Mesendoderm (in vitro differentiated cells): ENCODE data around the gene PACSIN2.

Source experiments
- DNase-seq: peaks from one replicate; pipeline ENCODE4 v3.0.0; 2013
- H2AK5ac ChIP-seq: 2 replicates; pipeline ENCODE4 v1.6.1; 2013; ENCODE audit warnings: low read length, inconsistent platforms
- H2BK120ac ChIP-seq: 2 replicates; pipeline ENCODE4 v1.6.1; 2013; ENCODE audit warnings: low read depth, mild to moderate bottlenecking, low read length, moderate library complexity, mixed read lengths
- H2BK15ac ChIP-seq: replicated peaks from 2 replicates; pipeline ENCODE4 v1.6.1; 2013; ENCODE audit warnings: low read depth, mild to moderate bottlenecking, moderate library complexity
- H2BK5ac ChIP-seq: 2 replicates; pipeline ENCODE4 v1.6.1; 2013; ENCODE audit warnings: low read length, inconsistent platforms
- H3K18ac ChIP-seq: 2 replicates; pipeline ENCODE4 v1.6.1; 2013; ENCODE audit warnings: mild to moderate bottlenecking, low read length, mixed read lengths
- H3K23ac ChIP-seq: one replicate; pipeline ENCODE4 v1.6.1; 2013; ENCODE audit warnings: low read length
- H3K27ac ChIP-seq: 2 replicates; pipeline ENCODE4 v1.5.1; 2013; ENCODE audit warnings: low read depth, mild to moderate bottlenecking, inconsistent platforms, low read length, moderate library complexity
- H3K27me3 ChIP-seq: 2 replicates; pipeline ENCODE4 v1.6.1; 2013; ENCODE audit warnings: low read length, control low read depth, mild to moderate bottlenecking, inconsistent platforms; ENCODE audit not compliant: insufficient read depth, poor library complexity
- H3K36me3 ChIP-seq: 2 replicates; pipeline ENCODE4 v1.6.1; 2013; ENCODE audit warnings: low read length, inconsistent platforms; ENCODE audit not compliant: control insufficient read depth, insufficient read depth
- H3K4ac ChIP-seq: one replicate; pipeline ENCODE4 v1.6.1; 2013; ENCODE audit warnings: low read depth, mild to moderate bottlenecking, low read length, moderate library complexity
- H3K4me1 ChIP-seq: 2 replicates; pipeline ENCODE4 v1.6.1; 2013; ENCODE audit warnings: low read depth, low read length, inconsistent platforms; ENCODE audit not compliant: control insufficient read depth
- H3K4me2 ChIP-seq: 2 replicates; pipeline ENCODE4 v1.6.1; 2013; ENCODE audit warnings: low read length
- H3K4me3 ChIP-seq: 2 replicates; pipeline ENCODE4 v1.5.1; 2013; ENCODE audit warnings: mild to moderate bottlenecking, low read length
- H3K56ac ChIP-seq: one replicate; pipeline ENCODE4 v1.6.1; 2013; ENCODE audit warnings: low read length
- H3K79me1 ChIP-seq: 2 replicates; pipeline ENCODE4 v1.6.1; 2013; ENCODE audit warnings: low read length, inconsistent platforms
- H3K79me2 ChIP-seq: 2 replicates; pipeline ENCODE4 v1.6.1; 2013; ENCODE audit warnings: mild to moderate bottlenecking, low read length; ENCODE audit not compliant: control insufficient read depth, insufficient read depth
- H3K9ac ChIP-seq: 2 replicates; pipeline ENCODE4 v1.6.1; 2013; ENCODE audit warnings: low read length, inconsistent platforms
- H4K5ac ChIP-seq: one replicate; pipeline ENCODE4 v1.6.1; 2013; ENCODE audit warnings: low read length
- H4K8ac ChIP-seq: one replicate; pipeline ENCODE4 v1.6.1; 2013; ENCODE audit warnings: low read depth, mild to moderate bottlenecking, control low read depth, low read length, moderate library complexity
- WGBS: extraction: QIAGEN DNeasy Blood & Tissue Kit; methylation state at CpG from one replicate; pipeline ENCODE4 v1.1.7; 2013; ENCODE audit warnings: low lambda C conversion rate, missing lambda C conversion rate; ENCODE audit not compliant: insufficient coverage; ENCODE audit errors: extremely low coverage; 5-methylcytosine and 5-hydroxymethylcytosine counted together

The PACSIN2 gene

DNA sequence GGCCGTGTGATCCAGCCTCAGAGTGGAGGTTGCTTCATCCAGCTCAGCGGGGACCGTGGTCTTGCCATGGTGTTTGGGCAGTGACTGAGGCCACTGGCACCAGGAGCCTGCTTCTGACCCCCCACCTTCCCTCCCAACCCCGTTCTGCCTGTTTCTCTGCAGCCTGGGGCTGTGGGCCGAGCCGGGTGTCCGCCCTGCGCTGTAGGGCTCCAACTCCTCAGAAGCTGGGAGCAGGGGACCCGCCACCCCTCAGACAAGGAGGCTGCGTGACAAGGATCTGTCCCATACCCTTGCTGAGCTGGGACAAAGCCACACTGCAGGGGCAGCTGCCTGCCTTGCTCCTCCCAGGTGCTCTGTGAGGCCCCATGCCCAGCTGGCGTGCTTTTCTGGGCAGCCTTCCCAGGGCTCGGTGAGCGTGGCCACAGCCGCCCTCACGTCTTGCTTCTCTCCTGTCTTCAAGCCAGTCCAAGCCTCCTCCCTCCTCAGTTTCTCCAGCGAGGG is 146.1 kb downstream of the PACSIN2 start:
- Histone ChIP-seq H3K36me3 (peaks cover 4% of the 10 kb centered on the region), H3K27me3 (no peaks in the 10 kb centered on the region), H2BK15ac (no peak overlapping the region), H3K4ac (no peak overlapping the region), H3K79me2 (no peaks in the 10 kb centered on the region), H3K79me1 (no peaks in the 10 kb centered on the region), H3K4me3 (no peak overlapping the region), H2BK5ac (no peak overlapping the region), H3K23ac (no peak overlapping the region), H3K18ac (no peak overlapping the region), H3K4me2 (no peak overlapping the region), H3K4me1 (no peaks in the 10 kb centered on the region), H3K27ac (no peak overlapping the region), H4K5ac (no peak overlapping the region), H3K56ac (no peak overlapping the region), H2BK120ac (no peak overlapping the region), H2AK5ac (no peak overlapping the region), H4K8ac (no peak overlapping the region), H3K9ac (no peak overlapping the region)
- no peak for DNase-seq
- no CpG with 5 or more reads among the region's 16 CpGs for WGBS

DNA sequence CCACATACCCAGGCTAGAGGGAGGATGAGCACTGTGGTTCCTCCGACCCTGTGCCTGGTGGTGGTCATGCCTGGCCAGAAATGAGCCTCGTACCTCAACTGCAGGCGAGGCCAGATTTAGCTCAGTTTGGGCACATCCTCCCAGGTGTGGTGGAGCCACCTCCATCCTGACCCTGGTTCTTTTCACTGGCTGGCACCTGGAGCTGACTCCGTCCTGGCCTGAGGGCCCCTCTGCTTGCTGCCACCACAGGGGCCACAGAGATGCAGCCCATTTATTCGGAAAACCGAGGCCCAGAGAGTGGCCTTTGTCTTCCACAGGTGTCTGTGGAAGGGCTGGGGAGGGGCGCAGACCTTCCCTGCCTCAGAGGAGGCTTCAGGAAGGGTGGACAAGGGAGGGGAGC is 148.8 kb downstream of the PACSIN2 start:
- no peak for DNase-seq
- Histone ChIP-seq H3K27ac (no peak overlapping the region), H3K18ac (no peak overlapping the region), H2BK120ac (no peak overlapping the region), H4K5ac (no peak overlapping the region), H3K9ac (no peak overlapping the region), H3K56ac (no peak overlapping the region), H2BK15ac (no peak overlapping the region), H3K79me1 (no peaks in the 10 kb centered on the region), H3K4me3 (no peak overlapping the region), H3K4me1 (no peaks in the 10 kb centered on the region), H2BK5ac (no peak overlapping the region), H3K79me2 (no peaks in the 10 kb centered on the region), H3K36me3 (no peaks in the 10 kb centered on the region), H2AK5ac (no peak overlapping the region), H3K23ac (no peak overlapping the region), H3K4ac (no peak overlapping the region), H4K8ac (no peak overlapping the region), H3K27me3 (no peaks in the 10 kb centered on the region), H3K4me2 (no peak overlapping the region)
- WGBS = no CpG with 5 or more reads among the region's 7 CpGs

GRCh38 chr22:42865536-42865935 is 149.4 kb downstream of the PACSIN2 start:
- no peak overlapping the region for H2BK15ac ChIP-seq
- H2BK120ac ChIP-seq = no peak overlapping the region
- H3K56ac ChIP-seq = no peak overlapping the region
- H3K36me3 ChIP-seq = no peaks in the 10 kb centered on the region
- no peak overlapping the region for H3K4ac ChIP-seq
- DNase-seq = no peak
- H2AK5ac ChIP-seq = no peak overlapping the region
- H2BK5ac ChIP-seq = no peak overlapping the region
- no peak overlapping the region for H3K4me2 ChIP-seq
- H3K9ac ChIP-seq = no peak overlapping the region
- no peak overlapping the region for H3K27ac ChIP-seq
- H3K79me2 ChIP-seq = no peaks in the 10 kb centered on the region
- no peak overlapping the region for H3K4me3 ChIP-seq
- no peaks in the 10 kb centered on the region for H3K4me1 ChIP-seq
- no peak overlapping the region for H4K5ac ChIP-seq
- H3K18ac ChIP-seq = no peak overlapping the region
- H3K79me1 ChIP-seq = no peaks in the 10 kb centered on the region
- no peak overlapping the region for H3K23ac ChIP-seq
- no CpG with 5 or more reads among the region's 8 CpGs for WGBS
- H4K8ac ChIP-seq = no peak overlapping the region
- no peaks in the 10 kb centered on the region for H3K27me3 ChIP-seq

DNA sequence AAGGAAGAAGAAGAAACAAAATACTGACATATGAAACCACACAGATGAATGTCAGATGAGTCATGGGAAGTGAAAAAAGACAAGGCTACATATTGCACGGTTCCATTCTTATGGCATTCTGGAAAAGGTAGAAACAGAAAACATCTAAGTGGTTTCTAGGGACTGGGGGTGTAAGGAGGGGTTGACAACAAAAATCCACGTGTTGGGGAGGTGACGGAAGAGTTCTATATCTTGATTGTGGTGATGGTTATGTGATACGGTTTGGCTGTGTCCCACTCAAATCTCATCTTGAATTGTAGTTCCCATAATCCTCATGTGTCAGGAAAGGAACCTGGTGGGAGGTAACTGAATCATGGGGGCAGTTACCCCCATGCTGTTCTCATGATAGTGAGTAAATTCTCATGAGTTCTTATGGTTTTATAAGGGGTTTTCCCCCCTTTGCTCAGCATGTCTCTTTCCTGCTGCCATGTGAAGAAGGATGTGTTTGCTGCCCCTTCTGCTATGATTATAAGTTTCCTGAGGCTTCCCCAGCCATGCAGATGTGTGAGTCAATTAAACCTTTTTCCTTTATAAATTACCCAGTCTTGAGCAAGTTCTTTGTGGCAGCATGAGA is 151.5 kb downstream of the PACSIN2 start:
- no peaks in the 10 kb centered on the region for H3K79me2 ChIP-seq
- H3K36me3 ChIP-seq = no peaks in the 10 kb centered on the region
- H4K8ac ChIP-seq = no peak overlapping the region
- no peak overlapping the region for H3K9ac ChIP-seq
- no peak overlapping the region for H3K4me3 ChIP-seq
- no peak overlapping the region for H3K4ac ChIP-seq
- no peak for DNase-seq
- H3K27ac ChIP-seq = no peak overlapping the region
- no peak overlapping the region for H3K56ac ChIP-seq
- no peak overlapping the region for H2BK120ac ChIP-seq
- H3K18ac ChIP-seq = no peak overlapping the region
- no peak overlapping the region for H2BK5ac ChIP-seq
- H2BK15ac ChIP-seq = no peak overlapping the region
- H3K4me2 ChIP-seq = no peak overlapping the region
- H4K5ac ChIP-seq = no peak overlapping the region
- WGBS = no CpG with 5 or more reads among the region's 4 CpGs
- H2AK5ac ChIP-seq = no peak overlapping the region
- no peaks in the 10 kb centered on the region for H3K79me1 ChIP-seq
- H3K27me3 ChIP-seq = no peaks in the 10 kb centered on the region
- no peaks in the 10 kb centered on the region for H3K4me1 ChIP-seq
- H3K23ac ChIP-seq = no peak overlapping the region

- WGBS = no CpG with 5 or more reads among the region's 7 CpGs
Observed at GRCh38 chr22:42862045-42862734, 152.8 kb downstream of the PACSIN2 start.

More at GRCh38 chr22:42862045-42862734, 152.8 kb downstream of the PACSIN2 start:
- H3K27me3 ChIP-seq = no peaks in the 10 kb centered on the region
- no peak overlapping the region for H3K56ac ChIP-seq
- no peak overlapping the region for H4K8ac ChIP-seq
- no peak overlapping the region for H2BK15ac ChIP-seq
- H3K4ac ChIP-seq = no peak overlapping the region
- H3K4me1 ChIP-seq = no peaks in the 10 kb centered on the region
- no peak overlapping the region for H3K9ac ChIP-seq
- H2BK5ac ChIP-seq = no peak overlapping the region
- no peak overlapping the region for H3K18ac ChIP-seq
- H3K23ac ChIP-seq = no peak overlapping the region
- no peaks in the 10 kb centered on the region for H3K79me2 ChIP-seq
- H2AK5ac ChIP-seq = no peak overlapping the region
- H3K4me2 ChIP-seq = no peak overlapping the region
- H3K4me3 ChIP-seq = no peak overlapping the region
- H3K27ac ChIP-seq = no peak overlapping the region
- DNase-seq = no peak
- no peak overlapping the region for H2BK120ac ChIP-seq
- no peak overlapping the region for H4K5ac ChIP-seq
- H3K79me1 ChIP-seq = no peaks in the 10 kb centered on the region
- H3K36me3 ChIP-seq = no peaks in the 10 kb centered on the region
